ENCODE measurements around the gene SLC8A2.

The SLC8A2 gene

GRCh38 chr19:47437500-47437899, 34.2 kb downstream of the SLC8A2 start:
- Mint-ChIP-seq H3K27ac (no peak overlapping the region), H3K9me3 (no peaks in the 10 kb centered on the region), H3K4me3 (no peak overlapping the region), H3K4me1 (peaks cover 19% of the 10 kb centered on the region), H3K36me3 (no peaks in the 10 kb centered on the region), H3K27me3 (peaks cover 20% of the 10 kb centered on the region)

DNA sequence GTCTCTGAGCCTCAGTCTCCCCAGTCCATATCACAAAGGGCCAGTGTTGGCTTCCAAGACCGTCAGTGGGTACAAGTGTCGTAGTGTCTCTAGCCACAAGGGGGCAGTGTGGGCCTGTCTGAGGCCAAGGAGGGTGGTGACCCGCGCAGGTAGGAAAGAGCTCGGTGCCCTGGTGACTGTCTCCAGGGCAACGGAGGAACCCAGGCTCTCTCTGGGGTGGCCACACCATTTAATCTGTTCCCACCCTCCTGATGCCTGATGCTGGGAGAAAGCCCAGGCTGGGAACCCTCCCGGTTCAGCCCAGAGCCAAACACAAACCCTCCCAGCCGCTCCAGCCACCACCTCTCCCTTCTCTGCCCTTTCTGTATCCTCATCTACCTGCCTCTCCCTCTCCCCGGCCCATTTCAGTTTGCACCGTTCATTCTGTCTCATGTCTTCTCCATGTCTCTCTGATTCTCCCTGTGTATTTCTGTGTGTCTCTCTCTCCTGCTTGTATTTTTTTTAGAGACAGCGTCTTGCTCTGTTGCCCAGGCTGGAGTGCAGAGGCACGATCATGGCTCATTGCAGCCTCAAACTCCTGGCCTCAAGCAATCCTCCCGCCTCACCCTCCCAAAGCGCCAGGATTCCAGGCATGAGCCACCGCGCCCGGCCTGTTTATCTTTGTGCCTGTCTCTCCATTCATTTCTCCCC, 34.8 kb downstream of the SLC8A2 start:
- Mint-ChIP-seq H3K9me3 (no peaks in the 10 kb centered on the region), H3K4me3 (no peak overlapping the region), H3K27me3 (peaks cover 17% of the 10 kb centered on the region), H3K4me1 (peaks cover 19% of the 10 kb centered on the region), H3K27ac (peak overlapping the region; percentile 79), H3K36me3 (no peaks in the 10 kb centered on the region)

DNA sequence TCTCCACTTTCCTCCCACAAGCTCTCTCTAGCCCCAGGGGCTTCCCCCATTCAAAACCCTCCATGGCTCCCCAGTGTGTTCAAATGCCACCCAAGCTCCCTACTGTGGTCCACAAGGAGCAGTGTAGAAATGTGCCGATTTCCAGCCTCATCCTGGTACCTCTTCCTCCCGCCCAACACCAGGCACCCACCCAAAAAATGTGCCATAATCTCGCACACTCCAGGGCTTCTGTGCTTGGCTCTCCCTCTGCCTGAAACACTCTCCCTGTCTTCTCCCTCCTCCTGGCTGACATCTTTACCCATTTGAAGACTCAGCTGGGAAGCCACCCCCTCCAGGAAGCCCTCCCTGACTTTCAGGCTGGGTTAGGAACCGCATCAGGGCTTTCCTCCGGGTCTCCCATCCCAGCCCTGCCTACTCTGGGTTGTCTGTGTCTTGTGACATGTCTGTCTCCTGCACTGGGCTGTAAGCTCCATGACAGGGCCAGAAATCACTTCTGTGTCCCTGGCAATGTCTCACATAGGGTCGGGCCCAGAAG, 35.7 kb downstream of the SLC8A2 start:
- H3K36me3 Mint-ChIP-seq: no peaks in the 10 kb centered on the region
- peak overlapping the region; percentile 54 for H3K27ac Mint-ChIP-seq
- H3K4me3 Mint-ChIP-seq: no peak overlapping the region
- H3K9me3 Mint-ChIP-seq: no peaks in the 10 kb centered on the region
- H3K4me1 Mint-ChIP-seq: peaks cover 19% of the 10 kb centered on the region
- H3K27me3 Mint-ChIP-seq: peaks cover 17% of the 10 kb centered on the region

- no peak overlapping the region for H3K27ac Mint-ChIP-seq
- H3K4me1 Mint-ChIP-seq: peaks cover 20% of the 10 kb centered on the region
- peaks cover 16% of the 10 kb centered on the region for H3K27me3 Mint-ChIP-seq
- H3K4me3 Mint-ChIP-seq: peak overlapping the region; percentile 68
- H3K36me3 Mint-ChIP-seq: no peaks in the 10 kb centered on the region
- H3K9me3 Mint-ChIP-seq: no peaks in the 10 kb centered on the region
Observed at GRCh38 chr19:47435196-47435595, 36.5 kb downstream of the SLC8A2 start.

GRCh38 chr19:47434088-47434487, 37.6 kb downstream of the SLC8A2 start:
- H3K27me3 Mint-ChIP-seq: peaks cover 13% of the 10 kb centered on the region
- peaks cover 27% of the 10 kb centered on the region for H3K4me1 Mint-ChIP-seq
- H3K4me3 Mint-ChIP-seq: no peak overlapping the region
- no peaks in the 10 kb centered on the region for H3K9me3 Mint-ChIP-seq
- H3K27ac Mint-ChIP-seq: no peak overlapping the region
- H3K36me3 Mint-ChIP-seq: no peaks in the 10 kb centered on the region

- Mint-ChIP-seq H3K4me3 (no peak overlapping the region), H3K4me1 (peaks cover 27% of the 10 kb centered on the region), H3K27me3 (peaks cover 11% of the 10 kb centered on the region), H3K36me3 (no peaks in the 10 kb centered on the region), H3K27ac (no peak overlapping the region), H3K9me3 (no peaks in the 10 kb centered on the region)
Observed at GRCh38 chr19:47433121-47433520, 38.6 kb downstream of the SLC8A2 start.

DNA sequence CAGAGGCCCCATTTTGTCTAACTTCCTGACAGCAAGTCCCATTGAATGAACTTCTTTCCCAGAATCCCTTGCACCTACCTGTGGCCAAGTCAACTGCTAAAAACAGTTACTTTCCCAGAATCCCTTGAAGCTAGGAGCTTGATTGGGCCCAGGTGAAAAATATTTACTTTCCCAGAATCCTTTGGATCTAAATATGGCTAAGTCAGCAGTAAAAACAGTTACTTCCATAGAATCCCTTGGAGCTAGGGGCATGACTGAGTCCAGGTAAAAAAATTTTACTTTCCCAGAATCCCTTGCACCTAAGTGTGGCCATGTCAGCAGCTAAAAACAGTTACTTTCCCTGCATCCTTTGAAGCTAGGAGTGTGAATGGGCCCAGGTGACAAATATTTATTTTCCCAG, 39.2 kb downstream of the SLC8A2 start:
- Mint-ChIP-seq H3K9me3 (no peaks in the 10 kb centered on the region), H3K27me3 (peaks cover 11% of the 10 kb centered on the region), H3K4me3 (no peak overlapping the region), H3K27ac (no peak overlapping the region), H3K4me1 (peaks cover 27% of the 10 kb centered on the region), H3K36me3 (no peaks in the 10 kb centered on the region)

DNA sequence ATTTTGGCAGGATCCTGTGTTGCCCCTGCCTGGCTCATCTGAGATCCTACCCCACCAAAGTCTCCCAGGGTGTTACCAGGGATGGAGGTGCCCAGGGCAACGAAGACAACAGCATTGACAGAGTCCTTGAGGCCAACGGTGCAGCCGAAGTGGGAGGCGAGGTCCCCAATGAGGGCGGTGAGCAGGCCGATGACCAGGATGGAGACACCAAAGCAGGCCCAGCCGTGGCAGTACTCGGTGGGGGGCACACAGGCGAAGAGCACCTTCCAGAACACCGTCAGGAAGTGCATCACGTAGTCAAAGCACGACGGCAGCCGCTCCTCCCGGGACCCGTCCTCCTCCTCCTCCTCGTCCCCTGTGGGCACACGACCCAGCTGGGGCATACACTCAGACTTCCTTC, 39.6 kb downstream of the SLC8A2 start:
- H3K27me3 Mint-ChIP-seq: peaks cover 9% of the 10 kb centered on the region
- H3K36me3 Mint-ChIP-seq: no peaks in the 10 kb centered on the region
- H3K9me3 Mint-ChIP-seq: no peaks in the 10 kb centered on the region
- H3K4me1 Mint-ChIP-seq: peaks cover 23% of the 10 kb centered on the region
- peak overlapping the region; percentile 23 for H3K27ac Mint-ChIP-seq
- H3K4me3 Mint-ChIP-seq: no peak overlapping the region

DNA sequence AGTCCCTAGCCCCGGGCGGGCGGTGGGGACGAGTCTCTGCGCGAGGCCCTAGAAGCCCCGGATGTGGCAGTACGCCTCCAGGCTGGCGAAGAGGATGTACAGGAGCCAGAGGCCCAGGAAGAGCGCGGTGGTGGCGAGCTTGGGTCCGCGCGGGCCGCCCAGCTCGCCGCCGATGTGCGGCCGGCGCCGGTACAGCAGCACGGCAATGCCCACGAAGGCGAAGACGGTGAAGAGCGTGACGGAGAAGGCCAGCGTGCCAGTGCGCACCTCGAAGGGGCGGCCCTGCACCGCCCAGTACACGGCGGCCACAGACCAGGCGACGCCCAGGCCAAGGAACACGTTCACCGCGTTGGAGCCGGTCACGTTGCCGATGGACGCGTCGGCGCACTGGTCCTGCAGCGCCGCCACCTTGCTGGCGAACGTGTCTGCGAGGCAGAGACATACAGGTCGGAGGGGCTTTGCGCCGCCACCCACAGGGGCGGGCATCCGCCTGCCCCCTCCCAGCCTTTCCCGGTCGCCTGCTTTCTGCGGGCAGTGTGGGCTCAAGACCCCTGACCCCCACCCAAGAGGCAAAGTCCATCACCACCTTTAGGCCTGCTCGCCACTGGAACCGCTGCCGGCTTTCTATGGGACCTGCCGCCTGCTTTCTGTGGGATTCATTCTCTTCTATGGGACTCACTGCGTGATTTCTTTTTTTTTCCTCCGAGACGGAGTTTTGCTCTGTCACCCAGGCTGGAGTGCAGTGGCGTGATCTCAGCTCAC, 41.5 kb downstream of the SLC8A2 start:
- H3K27me3 Mint-ChIP-seq: peaks cover 10% of the 10 kb centered on the region
- no peaks in the 10 kb centered on the region for H3K9me3 Mint-ChIP-seq
- H3K27ac Mint-ChIP-seq: no peak overlapping the region
- H3K4me3 Mint-ChIP-seq: peak overlapping the region; percentile 39
- H3K36me3 Mint-ChIP-seq: no peaks in the 10 kb centered on the region
- H3K4me1 Mint-ChIP-seq: peaks cover 14% of the 10 kb centered on the region

DNA sequence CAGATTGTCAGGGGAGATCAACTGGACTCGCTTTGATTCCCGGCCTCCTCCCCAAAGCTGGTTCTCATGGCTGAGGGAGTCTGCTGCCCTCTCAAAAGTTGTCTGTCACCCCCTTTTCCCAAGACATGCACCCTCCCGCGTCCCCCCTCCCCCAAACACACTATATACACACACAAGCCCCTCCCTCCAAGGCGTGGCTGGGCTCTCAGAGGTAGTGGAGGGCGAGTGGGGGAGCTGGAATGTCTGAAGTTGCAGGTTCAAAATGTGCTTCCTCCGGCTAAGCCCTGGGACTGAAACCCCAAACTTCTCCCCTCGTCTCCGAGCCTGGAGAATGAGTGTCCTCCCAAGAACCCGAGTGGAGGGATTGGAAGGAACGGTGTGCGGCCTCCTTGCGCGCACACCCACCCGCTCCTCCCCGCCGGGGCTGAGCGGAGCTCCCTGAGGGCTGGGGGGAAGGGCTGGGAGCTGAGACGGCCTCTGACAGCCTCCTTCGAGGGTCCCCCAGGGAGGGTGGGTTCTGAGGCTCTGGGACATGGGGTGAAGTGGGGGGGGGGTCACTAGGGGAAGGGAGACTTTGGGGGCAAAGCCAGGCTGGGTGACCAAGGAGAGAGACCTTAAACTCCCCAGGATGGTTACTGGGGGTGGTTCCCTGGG, 42.4 kb downstream of the SLC8A2 start:
- peaks cover 12% of the 10 kb centered on the region for H3K4me1 Mint-ChIP-seq
- H3K4me3 Mint-ChIP-seq: peak overlapping the region; percentile 39
- no peaks in the 10 kb centered on the region for H3K9me3 Mint-ChIP-seq
- no peaks in the 10 kb centered on the region for H3K36me3 Mint-ChIP-seq
- H3K27me3 Mint-ChIP-seq: peaks cover 11% of the 10 kb centered on the region
- no peak overlapping the region for H3K27ac Mint-ChIP-seq

DNA sequence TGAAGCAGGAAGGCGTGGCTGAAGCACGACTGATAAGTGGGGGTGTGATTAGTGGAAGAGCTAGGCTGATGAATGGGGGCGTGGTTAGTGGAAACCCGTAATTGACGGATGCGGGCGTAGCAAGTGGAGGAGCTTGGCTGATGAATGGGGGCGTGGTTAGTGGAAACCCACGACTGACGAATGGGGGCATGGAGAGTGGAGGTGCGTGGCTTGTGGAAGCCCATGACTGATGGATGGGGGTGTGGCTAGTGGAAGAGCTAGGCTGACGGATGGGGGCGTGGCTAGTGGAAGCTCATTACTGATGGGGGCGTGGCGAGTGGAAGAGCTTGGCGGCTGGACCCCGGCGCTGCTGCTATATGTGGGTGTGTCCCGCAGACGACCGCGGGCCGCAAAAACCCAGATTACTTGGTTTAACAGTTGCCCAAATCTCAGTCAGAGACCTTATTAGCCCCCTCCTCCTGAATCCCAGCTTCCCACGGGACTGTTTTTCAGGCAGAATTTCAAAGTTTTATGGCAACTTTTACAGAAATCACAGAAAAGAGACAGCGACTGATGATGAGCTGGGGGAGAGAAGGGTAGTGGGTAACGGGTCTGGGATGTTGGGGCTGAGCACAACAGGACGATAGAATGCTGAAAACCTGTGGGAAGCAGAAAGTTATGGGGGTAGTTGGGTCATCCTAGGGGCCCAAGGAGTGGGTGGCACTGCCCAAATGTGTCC, 43.4 kb downstream of the SLC8A2 start:
- Mint-ChIP-seq H3K4me1 (peaks cover 14% of the 10 kb centered on the region), H3K27ac (no peak overlapping the region), H3K36me3 (no peaks in the 10 kb centered on the region), H3K4me3 (no peak overlapping the region), H3K27me3 (peaks cover 16% of the 10 kb centered on the region), H3K9me3 (no peaks in the 10 kb centered on the region)

GRCh38 chr19:47427241-47428176, 44.2 kb downstream of the SLC8A2 start:
- Mint-ChIP-seq H3K27ac (no peak overlapping the region), H3K4me3 (peak overlapping the region; percentile 8), H3K9me3 (no peaks in the 10 kb centered on the region), H3K27me3 (peaks cover 23% of the 10 kb centered on the region), H3K36me3 (peaks cover 2% of the 10 kb centered on the region), H3K4me1 (peaks cover 18% of the 10 kb centered on the region)

DNA sequence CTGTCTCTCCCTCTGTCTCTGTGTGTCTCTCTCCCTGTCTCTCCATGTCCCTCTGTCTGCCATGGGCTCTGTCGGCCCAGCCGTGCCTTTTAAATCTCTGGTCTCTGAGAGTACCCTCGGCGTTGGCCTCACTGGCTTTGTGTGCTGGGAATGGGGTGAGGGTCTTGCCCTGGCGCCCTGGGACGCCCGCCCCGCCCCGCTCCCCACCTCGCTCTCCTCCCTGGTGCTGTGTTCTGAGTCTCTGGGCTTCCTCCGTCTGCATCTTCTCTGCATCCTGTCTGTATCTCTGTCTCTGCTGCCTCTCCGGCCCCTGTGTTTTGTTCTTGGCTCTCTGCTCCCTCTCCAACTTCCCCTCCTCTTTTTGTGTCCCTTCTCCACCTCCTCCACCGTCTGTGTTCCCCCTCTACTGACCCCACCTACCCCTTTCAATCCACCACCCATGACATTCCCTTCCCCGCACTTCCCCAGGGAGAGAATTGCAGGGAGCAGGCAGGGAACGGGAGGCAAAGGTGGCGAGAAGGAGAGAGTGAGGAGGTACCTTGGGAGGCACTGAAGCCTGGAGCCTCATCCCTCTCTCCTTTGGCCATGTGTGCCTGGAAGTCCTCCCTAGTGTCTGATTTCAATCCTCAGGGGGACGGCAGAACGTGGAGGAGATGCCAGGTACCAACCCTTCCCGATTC, 48.4 kb downstream of the SLC8A2 start:
- H3K4me3 Mint-ChIP-seq: no peak overlapping the region
- H3K27ac Mint-ChIP-seq: no peak overlapping the region
- H3K4me1 Mint-ChIP-seq: peaks cover 40% of the 10 kb centered on the region
- H3K36me3 Mint-ChIP-seq: peaks cover 5% of the 10 kb centered on the region
- no peaks in the 10 kb centered on the region for H3K9me3 Mint-ChIP-seq
- H3K27me3 Mint-ChIP-seq: peaks cover 43% of the 10 kb centered on the region

All from activated naive CD4-positive, alpha-beta T cell treated with anti-CD3 and anti-CD28 coated beads, Interleukin-2, amount 50 U/mL, for 24 hours (primary cell).